Heart left ventricle (tissue), 16 donors: Measurements from ENCODE around the gene MOCS2. TPM values are rescaled to one million over a fixed set of nuclear protein-coding genes. Genes with fewer than 3 reads are reported as not detected.

Source experiments
- ATAC-seq, 4 donors: fragments of 200-7000 bp; cut with Tn5 transposase; one replicate each; pipeline ENCODE4 v1.9.1; 2020 to 2022; ENCODE audit warnings: moderate library complexity in 4 of 4, mild to moderate bottlenecking in 3 of 4, moderate number of reproducible peaks in 1 of 4
- DNase-seq, 5 donors: peaks; one replicate each; pipeline ENCODE4 v3.0.0-alpha.2; 2020
- H3K27ac ChIP-seq, 12 donors: fragments of 200-600 bp; sonication (generic) in 4 of 12; one replicate each; pipeline versions ENCODE4 v1.5.0 to v1.8.0; 2016 to 2022; ENCODE audit warnings: mild to moderate bottlenecking in 2 of 12
- H3K27me3 ChIP-seq, 9 donors: fragments of 200-600 bp; sonication (generic) in 2 of 9; one replicate each; pipeline versions ENCODE4 v1.5.1 to v1.8.0; 2016 to 2022; ENCODE audit warnings: mild to moderate bottlenecking in 3 of 9
- H3K36me3 ChIP-seq, 9 donors: fragments of 200-600 bp; sonication (generic) in 2 of 9; one replicate each; pipeline versions ENCODE4 v1.5.0 to v1.8.0; 2018 to 2022; ENCODE audit warnings: mild to moderate bottlenecking in 2 of 9
- H3K4me1 ChIP-seq, 12 donors: fragments of 200-600 bp; sonication (generic) in 4 of 12; one replicate each; pipeline versions ENCODE4 v1.5.0 to v1.8.0; 2016 to 2022; ENCODE audit warnings: mild to moderate bottlenecking in 3 of 12
- H3K4me3 ChIP-seq, 12 donors: fragments of 200-600 bp; sonication (generic) in 4 of 12; one replicate each; pipeline versions ENCODE4 v1.5.0 to v1.8.0; 2017 to 2022; ENCODE audit warnings: mild to moderate bottlenecking in 9 of 12, moderate library complexity in 4 of 12
- H3K9me3 ChIP-seq, 12 donors: fragments of 200-600 bp; sonication (generic) in 4 of 12; one replicate each; pipeline versions ENCODE4 v1.5.0 to v1.8.0; 2016 to 2022; ENCODE audit warnings: mild to moderate bottlenecking in 1 of 12
- POLR2A ChIP-seq, 2 donors: fragments of 450-650 bp; IDR thresholded peaks; one replicate each; pipeline ENCODE4 v1.6.1; 2017; ENCODE audit warnings: antibody characterized with exemption in 2 of 2, mild to moderate bottlenecking in 2 of 2, moderate library complexity in 2 of 2
- whole genome bisulfite sequencing, 4 donors: extraction: QIAGEN DNeasy Blood & Tissue Kit in 2 of 4; methylation state at CpG; one replicate each; pipeline versions ENCODE4 v1.1.5 to v1.1.7; 2013 to 2018; 5-methylcytosine and 5-hydroxymethylcytosine counted together
- intact Hi-C, 10 donors: fragments of 100-400 bp; cut with DNase I; formaldehyde crosslinking; loops; one replicate each; pipeline versions ENCODE4 v1.11.1 to v1.14.2; 2022
- polyA plus RNA-seq, 2 donors: library from polyadenylated mRNA; stranded (reverse); fragments of 200-250 nt; gene quantifications; one replicate each; pipeline ENCODE4 v1.2.3, GENCODE V29; 2013
- total RNA-seq, 9 donors: library from RNA; depleted of rRNA in 2 of 9; stranded (reverse); fragments of >200 nt in 2 of 9; fragmentation: NEBNext Ultra II Directional in 3 of 9; extraction: Animal tissue kit (Norgen Biotek cat#: 25700) in 3 of 9; gene quantifications; one replicate each; pipeline versions ENCODE4 v1.1.0 to v1.2.4, GENCODE V29; 2016 to 2023
- TF ChIP-seq, protein P1 (sequence below), 12 donors: fragments of 200-600 bp; sonication (generic) in 4 of 12; IDR thresholded peaks; one replicate each; pipeline versions ENCODE4 v1.5.0 to v1.8.0; 2018 to 2022; ENCODE audit warnings: antibody characterized with exemption in 12 of 12, mild to moderate bottlenecking in 5 of 12
- donor health status: ischemic (EF 13 %, LVEDD 7.1; RV severe dilation, severe dysfunction).
- donor health status: healthy with polysubstance abuse.
- donor health status: DM: no; HTN: yes; CAD: no.
- donor health status: DM: no; HTN: no; CAD: no.
- donor health status: ischemic (EF 25% LVEDD 6.9; RV normal size, moderate dysfunction).
- donor health status: ischemic (EF 25% LVEDD 5.7; RV mildly dilated, moderate dysfunction).
- donor health status: healthy.
- donor health status: DM: yes; HTN: yes; CAD: no.
- donor health status: ischemic (EF 35%, LVEDD 5.7; RV mildly dilated, moderate dysfunction).
- donor health status: nonischemic (EF 11% LVEDD 7.7; RV severe dilation, severe dysfunction).
- donor health status: DM: yes; HTN: yes; CAD: no.
- donor health status: PGD.
- donor health status: ischemic (EF 29% LVEDD 5.4; RV normal size, mild dysfunction).
- donor health status: nonischemic (EF 23%, LVEDD 6.1; RV moderate dilation, normal function).

MOCS2 gene
- total and polyA plus RNA-seq, 11 donors = 59.5 to 153 (median 75.2) TPM

DNA sequence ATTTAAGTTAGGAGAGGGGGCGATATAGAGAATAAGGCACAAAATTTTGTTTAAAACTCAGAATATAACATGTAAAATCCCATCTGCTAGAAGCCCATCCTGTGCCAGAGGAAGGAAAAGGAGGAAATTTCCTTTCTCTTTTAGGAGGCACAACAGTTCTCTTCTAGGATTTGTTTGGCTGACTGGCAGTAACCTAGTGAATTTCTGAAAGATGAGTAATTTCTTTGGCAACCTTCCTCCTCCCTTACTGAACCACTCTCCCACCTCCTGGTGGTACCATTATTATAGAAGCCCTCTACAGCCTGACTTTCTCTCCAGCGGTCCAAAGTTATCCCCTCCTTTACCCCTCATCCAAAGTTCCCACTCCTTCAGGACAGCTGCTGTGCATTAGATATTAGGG, 18.3 kb downstream of the MOCS2 start:
- WGBS, 4 donors = 55 to 69% (median 67%) methylated on average over 2 of the region's 2 CpGs
- intact Hi-C loops = loop anchor here in 2 of 10 donors (5.0 to 10.0 kb wide), 3 partner anchors 129 to 426 kb away; partner anchors contain the start of genes ITGA1 (in 1 of the 2) and PELO (in 1 of the 2)
- peak in 2 of 4 donors; percentile 18 to 19 for ATAC-seq
- Histone ChIP-seq H3K27ac (no peak overlapping the region), H3K4me1 (peaks cover 0 to 14% (median 3%) of the 10 kb centered on the region in 12 donors), H3K27me3 (no peaks in the 10 kb centered on the region), H3K36me3 (peaks cover 0 to 9% (median 0%) of the 10 kb centered on the region in 9 donors), H3K4me3 (no peak overlapping the region), H3K9me3 (no peaks in the 10 kb centered on the region)
- DNase-seq = no peak
- no peak for TF ChIP-seq POLR2A (IDR thresholded peaks at IDR 0.05)
- TF ChIP-seq, protein P1, sequence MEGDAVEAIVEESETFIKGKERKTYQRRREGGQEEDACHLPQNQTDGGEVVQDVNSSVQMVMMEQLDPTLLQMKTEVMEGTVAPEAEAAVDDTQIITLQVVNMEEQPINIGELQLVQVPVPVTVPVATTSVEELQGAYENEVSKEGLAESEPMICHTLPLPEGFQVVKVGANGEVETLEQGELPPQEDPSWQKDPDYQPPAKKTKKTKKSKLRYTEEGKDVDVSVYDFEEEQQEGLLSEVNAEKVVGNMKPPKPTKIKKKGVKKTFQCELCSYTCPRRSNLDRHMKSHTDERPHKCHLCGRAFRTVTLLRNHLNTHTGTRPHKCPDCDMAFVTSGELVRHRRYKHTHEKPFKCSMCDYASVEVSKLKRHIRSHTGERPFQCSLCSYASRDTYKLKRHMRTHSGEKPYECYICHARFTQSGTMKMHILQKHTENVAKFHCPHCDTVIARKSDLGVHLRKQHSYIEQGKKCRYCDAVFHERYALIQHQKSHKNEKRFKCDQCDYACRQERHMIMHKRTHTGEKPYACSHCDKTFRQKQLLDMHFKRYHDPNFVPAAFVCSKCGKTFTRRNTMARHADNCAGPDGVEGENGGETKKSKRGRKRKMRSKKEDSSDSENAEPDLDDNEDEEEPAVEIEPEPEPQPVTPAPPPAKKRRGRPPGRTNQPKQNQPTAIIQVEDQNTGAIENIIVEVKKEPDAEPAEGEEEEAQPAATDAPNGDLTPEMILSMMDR (IDR thresholded peaks at IDR 0.05) = no peak

DNA sequence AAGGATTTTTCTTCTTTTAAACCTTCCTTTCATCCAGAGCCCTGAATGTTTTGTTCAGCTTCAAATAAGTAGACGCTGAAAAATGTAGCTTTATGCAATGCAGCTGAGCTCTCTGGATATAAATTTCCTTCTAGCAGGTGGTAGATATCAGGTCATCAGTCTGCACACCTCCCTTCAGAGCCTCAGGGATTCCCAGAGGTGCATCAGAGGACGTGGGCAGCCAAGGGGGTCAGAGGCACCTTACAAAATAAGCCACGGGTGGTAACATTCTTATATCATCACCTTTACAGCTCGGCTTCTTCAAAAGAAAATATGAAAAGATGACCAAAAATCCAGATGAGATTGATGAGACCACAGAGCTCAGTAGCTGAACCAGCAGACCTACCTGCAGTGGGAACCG, 19.3 kb downstream of the MOCS2 start:
- peaks cover 0 to 14% (median 3%) of the 10 kb centered on the region in 12 donors for H3K4me1 ChIP-seq
- ATAC-seq (no peak), DNase-seq (no peak)
- 83 to 90% (median 88%) methylated on average over 5 of the region's 5 CpGs for WGBS, 4 donors
- intact Hi-C loops = loop anchor here in 2 of 10 donors (5.0 to 10.0 kb wide), 3 partner anchors 128 to 425 kb away; partner anchors contain the start of genes ITGA1 (in 1 of the 2) and PELO (in 1 of the 2)
- no peaks in the 10 kb centered on the region for H3K27me3 ChIP-seq
- H3K36me3 ChIP-seq = peaks cover 0 to 6% (median 0%) of the 10 kb centered on the region in 9 donors
- H3K9me3 ChIP-seq = no peaks in the 10 kb centered on the region
- no peak overlapping the region for H3K4me3 ChIP-seq
- TF ChIP-seq, protein P1 (IDR thresholded peaks at IDR 0.05) = no peak
- no peak for TF ChIP-seq POLR2A (IDR thresholded peaks at IDR 0.05)
- H3K27ac ChIP-seq = no peak overlapping the region

DNA sequence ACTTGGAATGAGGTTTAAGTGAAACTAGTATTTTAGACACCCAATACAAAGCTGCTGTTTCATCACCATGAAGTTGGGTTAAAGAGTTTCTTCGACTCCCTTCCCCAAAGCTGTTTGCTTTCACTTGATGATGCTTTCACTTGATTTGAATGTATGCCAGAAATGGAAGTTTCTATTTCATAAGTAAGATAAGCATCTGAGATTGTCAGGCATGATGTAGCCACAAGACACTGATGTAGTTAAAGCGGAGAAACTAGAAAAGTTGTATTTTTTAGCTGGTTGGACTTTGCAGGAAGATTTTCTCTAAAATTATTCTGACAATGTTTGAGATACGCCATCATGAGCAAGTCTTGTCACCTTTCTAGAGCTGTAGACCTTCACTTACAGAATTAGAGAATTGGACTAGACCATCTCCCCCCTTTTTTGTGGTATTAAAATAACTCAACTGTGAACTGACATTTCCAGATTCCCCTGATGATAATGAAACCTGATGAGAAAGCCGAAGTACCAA, 20.0 kb downstream of the MOCS2 start:
- WGBS, 4 donors = 73 to 83% (median 82%) methylated on average over 4 of the region's 4 CpGs
- Histone ChIP-seq H3K4me1 (peaks cover 0 to 14% (median 3%) of the 10 kb centered on the region in 12 donors), H3K36me3 (peaks cover 0 to 6% (median 0%) of the 10 kb centered on the region in 9 donors), H3K9me3 (no peaks in the 10 kb centered on the region), H3K4me3 (no peak overlapping the region), H3K27ac (no peak overlapping the region), H3K27me3 (no peaks in the 10 kb centered on the region)
- intact Hi-C loops = no loop called here
- DNase-seq (no peak), ATAC-seq (no peak)
- TF ChIP-seq, protein P1 (IDR thresholded peaks at IDR 0.05) = no peak
- no peak for TF ChIP-seq POLR2A (IDR thresholded peaks at IDR 0.05)

DNA sequence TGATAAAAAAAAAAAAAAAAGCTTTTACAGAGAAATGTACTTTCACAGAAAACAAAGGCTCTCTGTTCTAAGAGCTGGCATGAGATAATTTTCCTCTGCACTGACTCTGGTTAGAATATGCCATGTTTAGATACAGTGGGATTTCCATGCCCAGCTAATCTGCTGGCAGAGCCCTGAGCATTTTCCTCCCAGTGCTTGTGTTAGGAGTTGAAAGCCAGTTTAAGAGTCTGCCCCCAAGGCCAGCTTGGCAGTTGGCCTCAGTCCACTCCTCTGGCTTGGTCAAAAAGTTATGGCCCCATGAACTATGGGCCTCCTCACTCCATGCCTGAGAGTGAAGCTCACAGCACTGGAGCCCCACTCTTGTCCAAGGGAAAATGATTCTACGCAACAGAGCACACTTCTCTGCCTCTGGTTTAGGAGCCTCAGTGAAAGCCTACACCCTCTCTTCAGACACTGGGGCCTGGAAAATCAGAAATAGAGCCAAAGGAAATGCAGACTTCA, 21.9 kb downstream of the MOCS2 start:
- ATAC-seq (peak in 2 of 4 donors; percentile 12 to 22), DNase-seq (no peak)
- no peak overlapping the region for H3K4me3 ChIP-seq
- TF ChIP-seq, protein P1 (IDR thresholded peaks at IDR 0.05) = no peak
- no peak for TF ChIP-seq POLR2A (IDR thresholded peaks at IDR 0.05)
- H3K36me3 ChIP-seq = peaks cover 0 to 6% (median 0%) of the 10 kb centered on the region in 9 donors
- no peaks in the 10 kb centered on the region for H3K9me3 ChIP-seq
- H3K27me3 ChIP-seq = no peaks in the 10 kb centered on the region
- WGBS, 4 donors = 46 to 99% (median 87%) methylated on average over 1 of the region's 1 CpG
- intact Hi-C loops = no loop called here
- peaks cover 0 to 14% (median 3%) of the 10 kb centered on the region in 12 donors for H3K4me1 ChIP-seq
- H3K27ac ChIP-seq = no peak overlapping the region
